ENCODE data around the gene HHIPL1.

HHIPL1 gene

DNA sequence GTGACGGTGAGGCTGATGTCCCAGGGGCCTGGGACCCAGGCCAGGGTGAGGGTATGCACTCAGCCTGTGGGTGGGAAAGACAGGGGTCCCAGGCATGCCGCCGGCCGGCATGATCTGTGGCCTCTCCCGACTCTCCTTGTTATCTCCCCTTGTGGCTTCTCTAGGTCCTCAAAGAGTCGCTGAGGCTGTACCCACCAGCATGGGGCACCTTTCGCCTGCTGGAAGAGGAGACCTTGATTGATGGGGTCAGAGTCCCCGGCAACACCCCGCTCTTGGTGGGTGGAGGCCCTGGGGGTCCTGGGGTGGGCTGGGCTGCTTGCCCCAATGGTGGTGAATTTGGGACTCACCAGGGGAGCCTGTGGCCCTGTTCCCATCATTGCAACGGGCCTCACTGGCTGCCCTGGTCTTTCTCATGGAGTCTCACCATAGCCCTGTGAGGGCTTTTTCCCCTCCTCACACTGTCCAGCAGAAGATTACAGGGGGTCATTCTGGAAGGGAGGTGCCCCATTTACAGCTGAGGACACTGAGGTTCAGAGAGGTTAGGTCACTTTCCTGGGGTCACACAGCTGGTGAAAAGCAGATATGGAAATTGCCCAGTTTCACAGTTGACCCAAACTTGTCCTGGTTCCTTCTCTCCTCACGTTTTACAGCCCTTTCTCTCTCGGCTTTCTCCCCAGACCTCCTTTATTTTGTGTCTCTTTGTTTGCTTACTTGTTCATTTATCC, 77.0 kb downstream of the HHIPL1 start:
- DNase-seq, result no peak

DNA sequence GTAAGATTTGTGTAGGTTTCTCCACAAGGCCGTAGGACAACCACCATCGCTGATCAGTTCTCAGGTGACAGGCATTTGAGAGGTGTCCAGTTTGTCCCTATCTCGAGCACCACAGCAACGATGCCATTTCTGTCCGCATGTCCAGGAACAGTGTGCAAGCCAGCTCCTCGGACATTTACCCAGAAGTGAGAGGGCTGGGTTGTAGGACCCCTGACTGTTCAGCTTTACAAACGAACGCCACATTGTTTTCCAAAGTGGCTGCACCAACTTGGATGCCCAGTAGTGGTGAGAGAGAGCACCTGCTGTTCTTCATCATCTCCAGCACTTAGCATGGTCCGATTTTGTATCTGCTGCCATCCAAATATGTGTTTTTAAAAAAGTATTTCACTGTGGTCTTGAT, 77.8 kb downstream of the HHIPL1 start:
- no peak for DNase-seq

DNA sequence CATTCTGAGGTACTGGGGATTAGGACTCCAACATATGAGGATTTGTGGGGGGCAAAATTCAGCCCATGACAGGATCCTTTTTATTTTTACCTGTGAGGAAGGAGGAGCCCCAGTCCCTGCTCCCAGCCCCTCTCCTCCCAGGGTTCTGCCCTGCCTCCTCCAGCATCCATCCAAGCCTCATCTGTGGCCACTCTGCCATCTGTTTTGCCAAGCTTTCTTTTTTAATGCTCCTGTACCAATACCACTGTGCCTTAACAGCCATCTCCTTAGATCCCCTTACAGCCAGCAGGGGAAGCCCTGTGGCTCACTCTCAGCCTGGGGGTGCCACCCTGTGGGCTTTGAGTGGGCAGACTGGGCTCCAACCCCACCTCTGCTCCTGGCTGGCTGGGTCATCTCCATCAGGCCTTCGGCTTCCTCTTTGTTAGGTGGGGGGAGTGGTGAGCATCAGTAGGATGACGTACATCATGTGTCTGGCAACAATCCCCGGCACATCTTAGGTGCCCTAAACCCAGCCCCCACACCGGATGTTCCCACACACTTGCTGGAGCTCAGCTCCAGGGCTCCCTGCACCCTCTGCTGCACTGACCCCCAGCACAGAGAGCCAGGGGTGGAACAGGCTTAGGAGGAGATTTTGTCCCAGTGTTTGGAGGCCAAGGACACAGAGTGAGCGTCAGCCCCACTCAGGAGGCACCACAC, 79.4 kb downstream of the HHIPL1 start:
- no peak for DNase-seq

DNA sequence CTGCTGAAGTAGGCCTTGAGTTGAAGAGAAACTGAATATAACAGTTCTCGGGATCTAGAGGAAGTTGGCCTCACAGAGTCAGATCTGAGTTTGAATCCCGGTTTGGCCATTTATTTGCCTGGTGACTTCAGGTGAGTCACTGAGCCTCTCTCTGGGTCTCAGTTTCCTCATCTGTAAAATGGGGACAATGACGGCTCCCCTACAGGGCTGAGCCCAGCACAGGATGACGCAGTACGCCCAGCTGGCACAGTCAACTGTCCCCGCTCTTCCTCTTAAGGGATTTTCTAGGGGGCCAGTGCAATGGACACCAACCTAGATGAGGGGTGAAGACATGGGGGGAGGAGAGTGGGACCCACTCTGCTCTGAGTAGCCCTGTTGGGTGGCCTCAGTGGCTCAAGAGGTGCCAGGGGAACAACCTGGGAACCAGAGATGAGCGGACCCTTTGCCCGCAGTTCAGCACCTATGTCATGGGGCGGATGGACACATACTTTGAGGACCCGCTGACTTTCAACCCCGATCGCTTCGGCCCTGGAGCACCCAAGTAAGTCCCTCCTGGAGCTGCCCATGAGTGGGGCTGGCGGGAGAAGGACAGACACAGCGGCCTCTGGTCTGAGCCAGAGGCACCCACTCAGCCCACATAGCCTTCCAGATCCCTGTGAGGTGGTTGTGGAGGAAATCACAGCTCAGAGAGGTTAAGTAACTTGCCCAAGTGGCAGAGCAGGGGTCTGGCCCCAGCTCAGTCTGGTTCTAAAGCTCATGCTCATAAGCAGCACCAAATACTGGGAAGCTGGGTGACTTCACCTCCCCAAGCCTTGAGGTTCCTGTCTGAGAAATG, 80.2 kb downstream of the HHIPL1 start:
- DNase-seq, result no peak

DNA sequence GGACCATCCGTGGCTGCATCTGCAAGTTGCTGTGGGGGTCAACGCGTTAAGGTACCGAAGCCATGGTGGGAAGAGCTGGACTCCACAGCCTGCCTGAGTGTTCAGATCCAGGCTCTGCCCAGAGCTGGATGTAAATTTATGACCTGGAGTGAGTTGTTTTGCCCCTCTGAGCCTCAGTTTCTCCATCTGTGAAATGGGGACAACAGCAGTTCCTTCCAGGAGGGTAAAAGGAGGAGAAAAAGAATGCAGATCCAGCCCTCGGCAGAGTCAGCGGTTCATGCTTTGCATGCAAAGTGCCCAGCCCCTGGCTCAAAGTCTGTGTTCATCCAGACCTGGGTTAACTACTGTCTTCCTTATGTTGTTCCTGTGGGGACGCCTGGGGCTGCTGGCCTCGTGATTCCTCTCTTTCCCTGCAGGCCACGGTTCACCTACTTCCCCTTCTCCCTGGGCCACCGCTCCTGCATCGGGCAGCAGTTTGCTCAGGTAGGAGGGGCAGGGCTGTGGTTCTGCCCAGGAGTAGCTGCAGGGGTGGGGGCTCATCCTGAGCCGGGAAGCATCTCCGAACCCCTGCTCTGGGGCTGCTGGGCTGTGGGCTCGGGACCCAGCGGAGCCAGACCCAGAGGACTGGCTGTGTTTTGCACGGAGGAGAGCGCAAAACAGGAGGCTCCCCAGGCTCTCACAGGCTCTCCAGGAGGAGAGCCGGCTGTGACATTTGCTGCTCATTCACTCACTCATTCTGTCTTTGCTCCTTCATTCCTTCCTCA, 81.0 kb downstream of the HHIPL1 start:
- DNase-seq, result peak; percentile 36

DNA sequence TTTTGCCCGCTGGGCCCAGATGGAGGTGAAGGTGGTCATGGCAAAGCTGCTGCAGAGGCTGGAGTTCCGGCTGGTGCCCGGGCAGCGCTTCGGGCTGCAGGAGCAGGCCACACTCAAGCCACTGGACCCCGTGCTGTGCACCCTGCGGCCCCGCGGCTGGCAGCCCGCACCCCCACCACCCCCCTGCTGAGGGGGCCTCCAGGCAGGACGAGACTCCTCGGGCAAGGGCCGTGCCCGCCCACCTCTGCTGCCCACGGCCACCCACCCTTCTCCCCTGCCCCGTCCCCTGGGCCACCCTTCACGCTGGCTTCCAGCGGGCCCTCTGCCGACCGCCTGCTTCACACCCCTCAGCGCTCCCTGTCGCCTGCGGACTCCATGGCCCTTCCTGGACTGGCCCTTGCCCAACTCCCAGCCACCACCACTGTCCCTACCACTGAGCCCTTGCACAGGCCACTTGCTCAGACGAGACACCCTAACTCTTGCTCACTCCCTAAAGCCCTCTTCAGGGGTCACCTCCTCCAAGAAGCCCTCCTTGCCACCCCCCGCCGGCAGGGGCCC, 81.7 kb downstream of the HHIPL1 start:
- DNase-seq, result no peak

DNA sequence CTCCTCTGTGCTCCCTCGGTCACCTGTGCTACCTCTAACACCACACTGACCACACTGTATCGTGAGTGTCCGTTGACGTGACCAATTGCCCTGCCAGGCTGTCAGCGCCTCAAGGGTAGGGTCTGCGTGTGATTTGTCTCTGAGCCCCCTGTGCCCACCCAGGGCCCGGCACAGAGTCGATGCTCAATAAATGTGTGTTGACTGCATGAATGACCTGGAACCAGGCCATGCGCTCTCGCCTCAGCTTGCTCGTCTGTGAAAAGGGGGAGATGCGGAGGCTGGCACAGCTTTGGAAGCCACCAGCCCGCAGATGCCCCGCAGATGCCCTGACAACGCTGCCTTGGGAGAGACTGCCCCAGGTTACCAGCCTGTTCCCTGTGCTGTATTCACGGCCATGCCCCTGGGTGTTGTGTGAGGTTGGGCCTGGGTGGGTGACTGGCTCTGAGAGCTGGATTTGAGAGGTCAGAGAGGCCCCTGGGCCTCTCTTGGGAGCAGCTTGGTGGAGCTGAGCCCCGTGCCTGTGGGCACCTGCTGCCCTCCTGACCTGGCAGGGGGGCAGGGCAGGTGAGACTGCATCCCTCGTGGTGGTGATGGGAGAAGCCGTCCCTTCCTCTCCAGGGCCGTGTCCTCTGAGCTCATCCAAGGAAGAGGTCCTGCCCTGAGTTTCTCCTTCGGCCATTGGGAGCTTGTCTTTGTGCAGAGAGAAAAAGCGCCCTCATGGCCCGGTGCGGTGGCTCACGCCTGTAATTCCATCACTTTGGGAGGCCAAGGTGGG, 82.4 kb downstream of the HHIPL1 start:
- DNase-seq, result no peak

DNA sequence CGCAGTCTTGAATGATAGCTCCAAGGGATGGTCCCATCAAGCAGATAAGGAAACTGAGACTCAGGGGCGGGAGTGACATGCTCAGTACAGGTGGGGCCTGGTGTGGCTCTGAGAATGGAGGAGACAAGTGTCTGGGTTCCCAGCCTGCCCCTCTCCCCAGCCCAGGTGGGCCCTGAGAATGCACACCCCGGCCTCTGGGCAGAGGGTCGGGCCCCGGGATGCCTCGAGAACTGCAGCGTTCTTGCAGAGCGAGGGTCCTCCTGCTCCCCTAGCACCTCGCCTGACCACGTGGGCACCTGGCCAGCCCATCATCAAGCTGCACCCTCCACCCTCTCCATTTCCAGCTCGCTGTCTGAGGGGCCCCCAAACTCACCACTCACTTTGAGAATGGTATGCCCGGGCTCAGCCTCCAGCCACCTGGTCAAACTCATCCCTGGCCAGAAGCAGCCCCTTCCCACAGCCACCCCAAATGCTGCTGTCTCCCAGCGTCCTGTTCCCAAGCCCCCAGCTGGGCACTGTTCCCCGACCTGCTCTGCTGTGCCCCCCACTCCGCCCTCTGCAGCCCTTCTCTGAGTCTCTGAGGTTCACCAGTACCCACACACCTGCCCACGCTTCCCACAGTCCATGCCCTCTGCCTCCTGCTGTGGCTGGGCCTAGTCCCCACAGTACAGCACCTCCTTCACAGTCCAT, 83.4 kb downstream of the HHIPL1 start:
- no peak for DNase-seq

DNA sequence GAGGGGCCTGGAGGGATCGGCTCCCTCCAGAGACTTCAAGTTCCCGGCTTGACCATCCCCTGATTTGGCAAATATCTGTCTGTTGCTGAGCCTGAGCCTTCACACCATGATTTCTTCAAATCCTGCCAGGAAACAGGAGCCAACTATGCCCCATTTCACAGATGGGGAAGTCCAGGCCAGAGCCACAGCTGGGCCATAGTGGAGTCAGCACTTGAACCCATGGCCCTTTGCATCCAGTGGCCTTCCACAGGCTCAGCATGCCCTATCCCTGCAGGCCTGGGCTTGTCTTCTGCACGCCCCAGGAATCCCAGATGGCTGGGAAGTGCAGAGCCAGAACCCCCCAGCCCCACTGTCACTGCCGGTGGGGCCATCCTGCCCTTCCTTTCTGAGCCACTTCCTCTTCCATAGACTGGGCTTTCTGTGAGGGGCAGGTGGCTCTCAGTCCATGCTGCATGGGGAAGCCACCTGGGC, 84.1 kb downstream of the HHIPL1 start:
- no peak for DNase-seq

Data from NCI-H526 treated with DMSO at 0.1 percent for 48 hours (cell line).